Measurements from ENCODE around the gene CEP85L.

CEP85L gene

DNA sequence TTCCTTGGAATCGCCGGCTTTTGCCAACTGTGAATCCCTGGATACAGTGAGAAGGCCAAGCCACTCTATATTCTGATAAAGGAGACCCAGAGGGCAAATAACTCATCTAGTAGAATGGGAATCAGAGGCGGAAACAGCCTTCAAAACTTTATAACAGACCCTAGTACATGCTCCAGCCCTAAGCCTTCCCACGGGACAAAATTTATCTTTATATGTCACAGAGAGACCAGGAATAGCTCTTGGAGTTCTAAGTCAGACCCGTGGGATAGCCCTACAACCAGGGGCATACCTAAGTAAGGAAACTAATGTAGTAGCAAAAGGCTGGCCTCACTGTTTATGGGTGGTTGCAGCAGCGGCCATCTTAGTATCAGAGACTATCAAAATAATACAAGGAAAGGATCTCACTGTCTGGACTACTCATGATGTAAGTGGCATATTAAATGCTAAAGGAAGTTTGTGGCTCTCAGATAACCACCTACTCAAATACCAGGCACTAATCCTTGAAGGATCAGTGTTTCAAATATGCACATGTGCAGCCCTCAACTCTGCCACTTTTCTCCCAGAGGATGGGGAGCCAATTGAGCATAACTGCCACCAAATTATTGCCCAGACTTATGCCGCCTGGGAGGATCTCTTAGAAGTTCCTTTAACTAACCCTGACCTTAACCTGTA, 29.5 kb downstream of the CEP85L start:
- DNase-seq (ENCODE audit: low read depth in 2 of 2) = no peak

DNA sequence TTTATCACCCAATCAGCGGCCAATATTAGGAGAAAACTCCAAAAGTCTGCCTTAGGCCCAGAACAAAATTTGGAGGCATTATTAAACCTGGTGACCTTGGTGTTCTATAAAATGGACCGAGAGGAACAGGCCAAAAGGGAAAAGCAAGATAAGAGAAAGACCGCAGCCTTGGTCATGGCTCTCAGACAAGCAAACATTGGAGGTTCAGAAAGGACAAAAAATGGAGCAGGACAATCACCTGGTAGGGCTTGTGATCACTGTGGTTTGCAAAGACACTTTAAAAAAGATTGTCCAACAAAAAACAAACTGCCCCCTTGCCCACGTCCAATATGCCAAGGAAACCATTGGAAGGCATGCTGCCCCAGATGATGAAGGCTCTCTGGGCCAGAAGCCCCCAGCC, 31.2 kb downstream of the CEP85L start:
- DNase-seq (ENCODE audit: low read depth in 2 of 2) = no peak

DNA sequence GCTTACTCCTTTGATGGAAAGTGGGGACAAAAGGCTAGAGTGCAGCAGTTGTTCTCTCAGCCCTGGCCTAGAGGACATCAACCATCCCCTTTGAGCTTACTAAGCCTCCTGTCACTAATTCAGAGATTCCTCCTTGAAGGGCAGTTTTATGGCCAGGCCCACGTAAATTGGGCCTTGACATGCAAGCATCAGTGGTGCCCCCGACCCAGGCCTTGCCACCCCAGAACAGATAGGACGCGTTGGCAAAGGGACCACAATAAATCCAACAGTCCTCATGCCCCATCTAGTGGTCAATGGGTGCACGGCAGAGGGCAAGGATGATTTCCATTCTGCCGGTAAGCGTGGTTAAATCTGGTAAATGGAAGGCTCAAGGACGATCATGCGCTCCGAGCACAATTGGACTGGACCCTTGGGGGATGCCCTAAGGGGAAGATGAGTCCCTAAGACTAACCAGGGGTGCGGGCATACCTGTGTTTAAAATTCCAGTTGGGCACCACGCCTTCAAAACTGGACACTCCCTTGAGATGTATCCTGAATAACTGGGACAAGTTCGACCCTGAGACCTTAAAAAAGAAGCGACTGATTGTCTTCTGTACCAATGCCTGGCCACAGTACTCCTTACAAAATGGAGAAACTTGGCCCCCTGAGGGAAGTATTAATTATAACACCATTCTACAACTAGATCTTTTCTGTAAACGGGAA, 32.6 kb downstream of the CEP85L start:
- peak; percentile 49 to 64 for DNase-seq (ENCODE audit: low read depth in 2 of 2)

- DNase-seq (ENCODE audit: low read depth in 2 of 2) = no peak
Observed at GRCh38 chr6:118617417-118617816, 34.0 kb downstream of the CEP85L start.

DNA sequence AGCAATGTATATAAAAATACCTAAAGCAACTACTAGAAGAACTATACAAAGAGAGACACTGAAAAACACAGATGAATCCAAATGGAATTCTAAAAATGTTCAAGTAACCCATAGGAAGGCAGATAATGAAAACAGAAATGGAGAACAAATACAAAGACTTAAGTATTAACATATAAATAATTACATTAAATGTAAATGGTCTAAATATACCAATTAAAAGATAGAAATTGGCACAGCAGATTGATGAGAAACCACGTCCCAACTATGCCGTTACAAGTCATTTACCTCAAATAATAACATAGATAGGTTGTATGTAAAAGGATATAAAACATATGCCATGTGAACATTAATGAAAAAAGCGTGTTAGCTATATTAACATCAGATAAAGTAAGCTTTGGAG, 40.1 kb downstream of the CEP85L start:
- DNase-seq (ENCODE audit: low read depth in 2 of 2) = no peak

GRCh38 chr6:118606858-118607257, 44.5 kb downstream of the CEP85L start:
- DNase-seq (ENCODE audit: low read depth in 2 of 2) = no peak

DNA sequence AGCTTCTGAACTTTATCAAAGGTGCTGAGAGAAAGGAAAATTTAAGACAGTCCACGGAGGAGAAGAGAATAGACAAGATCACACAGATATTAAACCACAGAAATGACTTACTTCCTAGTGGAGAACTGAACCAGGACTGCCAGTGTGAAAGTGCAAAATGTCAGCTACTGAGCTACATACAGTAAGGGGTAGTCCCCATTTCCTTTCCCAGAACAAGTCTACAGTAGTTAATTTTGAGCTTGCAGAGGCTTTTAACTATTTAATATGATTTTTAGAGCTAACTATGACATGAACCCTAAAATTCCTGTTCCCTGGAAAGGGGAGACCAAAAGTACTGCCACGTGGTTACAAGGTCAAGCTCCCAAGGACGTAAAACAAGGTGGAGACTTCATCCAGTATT, 45.1 kb downstream of the CEP85L start:
- no peak for DNase-seq (ENCODE audit: low read depth in 2 of 2)

GRCh38 chr6:118603372-118603771, 48.0 kb downstream of the CEP85L start:
- DNase-seq (ENCODE audit: low read depth in 2 of 2) = no peak

DNA sequence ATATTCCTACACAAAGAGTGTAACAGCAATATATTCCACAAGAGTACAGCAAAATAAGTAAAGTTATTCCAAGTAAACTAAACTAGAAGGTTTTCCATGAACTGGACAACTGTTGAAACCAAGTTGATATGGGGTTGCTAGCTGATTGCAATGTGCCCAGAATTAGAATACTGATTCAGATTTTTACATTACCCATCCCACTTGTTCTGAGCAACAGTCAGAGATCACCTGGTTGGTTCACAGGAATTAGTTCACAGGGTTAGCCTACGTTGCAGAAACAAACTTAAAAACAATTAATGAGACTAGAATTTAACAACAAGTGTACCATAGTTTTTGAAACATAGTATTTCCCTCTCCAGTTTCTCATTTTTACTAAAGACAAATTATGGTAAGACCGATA, 49.1 kb downstream of the CEP85L start:
- no peak for DNase-seq (ENCODE audit: low read depth in 2 of 2)

GRCh38 chr6:118598324-118598723, 53.1 kb downstream of the CEP85L start:
- no peak for DNase-seq (ENCODE audit: low read depth in 2 of 2)

- no peak for DNase-seq (ENCODE audit: low read depth in 2 of 2)
Observed at GRCh38 chr6:118597636-118598035, 53.8 kb downstream of the CEP85L start.

DNA sequence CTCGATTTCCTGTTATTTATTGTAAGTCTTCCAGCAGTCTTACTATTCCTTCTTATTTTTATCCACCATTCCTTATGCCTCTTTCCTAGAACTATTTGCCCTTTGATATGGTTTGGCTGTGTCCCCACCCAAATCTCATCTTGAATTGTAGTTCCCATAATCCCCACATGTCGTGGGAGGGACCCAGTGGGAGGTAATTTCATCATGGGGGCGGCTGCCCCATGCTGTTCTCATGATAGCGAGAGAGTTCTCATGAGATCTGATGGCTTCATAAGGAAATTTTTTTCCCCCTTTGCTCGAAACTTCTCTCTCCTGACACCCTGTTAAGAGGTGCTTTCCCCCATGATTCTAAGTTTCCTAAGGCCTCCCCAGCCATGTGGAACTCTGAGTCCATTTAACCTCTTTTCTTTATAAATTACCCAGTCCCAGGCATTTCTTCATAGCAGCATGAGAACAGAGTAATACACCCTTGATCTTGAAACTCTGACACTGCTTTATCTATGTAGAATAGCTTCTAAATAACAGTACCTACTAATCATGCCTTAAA, 54.5 kb downstream of the CEP85L start:
- no peak for DNase-seq (ENCODE audit: low read depth in 2 of 2)

DNA sequence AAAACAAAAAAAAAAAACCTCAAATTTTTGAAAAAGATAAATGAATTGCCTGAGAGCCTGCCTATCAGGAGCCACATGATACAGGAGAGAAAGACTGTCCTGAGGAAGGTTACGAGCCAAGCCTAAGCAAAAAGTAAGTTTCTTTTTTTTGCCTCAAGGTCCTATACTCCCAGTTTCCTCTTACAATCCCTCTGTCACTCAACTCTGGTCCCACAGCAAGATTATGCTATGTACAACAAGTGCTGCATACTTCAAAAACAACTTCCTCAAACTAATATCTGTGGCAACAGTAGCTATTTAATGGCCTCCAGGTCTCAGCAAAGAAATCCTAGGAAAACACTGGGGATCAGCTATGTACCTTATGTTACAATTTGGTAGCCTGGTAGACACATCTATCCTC, 56.5 kb downstream of the CEP85L start:
- no peak for DNase-seq (ENCODE audit: low read depth in 2 of 2)

DNA sequence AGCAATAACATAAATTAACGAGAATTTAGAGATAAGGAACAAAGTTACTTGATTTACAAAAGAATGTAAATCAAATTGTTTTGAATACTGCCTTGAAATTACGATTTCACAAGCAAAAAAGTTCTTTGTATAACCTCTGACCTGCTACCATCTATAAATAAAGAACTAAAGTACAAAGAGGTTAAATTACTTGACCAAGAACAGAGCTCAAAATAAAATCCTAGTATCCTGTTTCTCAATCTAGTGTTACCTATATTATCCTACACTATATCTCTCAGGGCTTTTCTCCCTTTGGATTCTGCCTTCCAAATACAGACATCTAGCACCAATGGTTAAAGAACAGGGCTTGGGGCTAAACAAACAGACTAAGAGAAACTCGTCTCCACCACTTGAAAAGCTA, 59.5 kb downstream of the CEP85L start:
- no peak for DNase-seq (ENCODE audit: low read depth in 2 of 2)

DNA sequence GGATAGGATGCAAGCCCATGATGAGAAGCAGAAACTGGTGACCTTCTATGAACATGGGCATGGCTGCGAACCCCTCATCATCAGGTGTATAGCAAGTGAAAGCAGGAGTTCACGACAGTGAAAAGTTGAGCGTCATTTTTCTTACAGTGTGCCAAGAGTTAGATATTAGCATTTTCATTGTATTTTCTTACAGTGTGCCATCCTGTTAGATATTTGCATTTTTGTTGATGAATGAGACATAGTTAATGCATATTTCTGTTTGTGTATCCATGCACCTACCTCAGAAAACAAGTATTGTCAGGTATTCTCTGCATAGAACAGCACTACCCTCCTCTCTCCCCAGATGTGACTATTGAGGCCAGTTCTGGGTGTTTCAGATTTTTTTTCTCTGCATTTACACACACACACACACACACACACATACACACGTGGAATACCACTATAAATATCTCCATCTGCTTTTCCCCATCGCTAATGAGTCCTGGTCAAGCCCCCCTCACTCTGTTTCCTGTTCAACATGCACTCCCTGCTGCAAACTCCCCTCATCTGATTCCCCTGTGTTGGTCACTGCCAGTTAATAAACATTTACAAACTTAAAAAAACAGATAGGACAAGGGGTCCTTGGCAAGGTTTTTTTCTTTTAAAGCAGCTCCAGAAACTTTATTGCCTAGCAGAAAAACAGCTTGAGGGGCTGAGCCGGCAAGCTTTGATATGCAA, 61.6 kb downstream of the CEP85L start:
- DNase-seq (ENCODE audit: low read depth in 2 of 2) = no peak

GRCh38 chr6:118589186-118589585, 62.2 kb downstream of the CEP85L start:
- no peak for DNase-seq (ENCODE audit: low read depth in 2 of 2)

- no peak for DNase-seq (ENCODE audit: low read depth in 2 of 2)
Observed at GRCh38 chr6:118588626-118589025, 62.8 kb downstream of the CEP85L start.

DNA sequence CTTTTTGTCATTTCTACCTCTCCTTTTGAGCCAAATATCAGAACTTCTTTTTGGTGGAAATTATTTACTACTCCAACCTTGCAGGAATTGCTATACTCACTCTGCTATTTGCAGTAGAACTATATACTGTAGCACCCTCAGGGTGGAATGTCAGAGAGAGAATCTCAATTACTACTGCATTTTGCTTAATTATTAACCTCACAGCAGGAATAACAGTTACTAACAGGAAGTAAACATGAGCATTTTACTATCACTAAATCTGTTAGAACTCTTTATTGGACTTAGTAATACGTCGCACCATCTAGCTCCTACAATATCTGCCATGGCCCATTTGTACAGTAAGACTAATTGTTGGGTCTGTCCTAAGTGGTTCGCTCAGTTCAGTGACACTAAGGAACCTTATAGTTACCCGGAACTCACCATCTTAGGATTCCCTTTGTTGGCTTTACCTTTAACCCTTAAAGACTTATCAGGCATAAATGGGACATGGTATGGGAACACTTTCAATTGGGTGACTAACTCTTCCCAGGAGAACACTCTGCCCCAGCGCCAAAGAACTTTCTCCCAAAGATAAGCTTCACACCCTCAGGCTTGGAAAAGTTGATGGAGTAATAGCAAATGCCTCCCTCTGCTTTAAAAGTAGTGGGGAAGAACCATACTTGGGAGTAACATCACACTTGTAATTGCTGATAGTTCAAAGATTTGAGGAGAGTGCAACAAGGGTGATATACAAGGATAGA, 64.5 kb downstream of the CEP85L start:
- no peak for DNase-seq (ENCODE audit: low read depth in 2 of 2)

GRCh38 chr6:118584911-118585310, 66.5 kb downstream of the CEP85L start:
- DNase-seq (ENCODE audit: low read depth in 2 of 2) = no peak

DNA sequence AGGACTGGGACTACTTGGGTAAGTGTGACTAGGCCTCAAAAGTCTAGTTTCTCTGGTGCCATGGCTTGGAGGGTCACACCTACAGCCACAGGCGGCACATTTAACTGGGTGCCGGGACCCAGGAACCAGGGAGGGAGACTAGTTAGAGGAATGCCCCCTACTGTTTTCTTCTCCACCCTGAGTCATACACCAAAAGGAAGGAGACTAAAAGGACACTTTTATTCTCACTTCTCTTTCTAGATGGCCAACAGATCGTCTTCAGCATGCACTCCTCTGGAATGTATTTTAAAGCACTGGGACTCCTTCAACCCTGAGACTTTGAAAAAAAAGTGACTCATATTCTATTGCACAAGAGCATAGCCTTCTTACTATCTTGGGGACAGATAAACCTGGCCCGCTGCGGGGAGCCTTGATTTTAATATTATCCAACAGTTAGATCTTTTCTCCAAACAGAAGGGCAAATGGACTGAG, 69.9 kb downstream of the CEP85L start:
- no peak for DNase-seq (ENCODE audit: low read depth in 2 of 2)

DNA sequence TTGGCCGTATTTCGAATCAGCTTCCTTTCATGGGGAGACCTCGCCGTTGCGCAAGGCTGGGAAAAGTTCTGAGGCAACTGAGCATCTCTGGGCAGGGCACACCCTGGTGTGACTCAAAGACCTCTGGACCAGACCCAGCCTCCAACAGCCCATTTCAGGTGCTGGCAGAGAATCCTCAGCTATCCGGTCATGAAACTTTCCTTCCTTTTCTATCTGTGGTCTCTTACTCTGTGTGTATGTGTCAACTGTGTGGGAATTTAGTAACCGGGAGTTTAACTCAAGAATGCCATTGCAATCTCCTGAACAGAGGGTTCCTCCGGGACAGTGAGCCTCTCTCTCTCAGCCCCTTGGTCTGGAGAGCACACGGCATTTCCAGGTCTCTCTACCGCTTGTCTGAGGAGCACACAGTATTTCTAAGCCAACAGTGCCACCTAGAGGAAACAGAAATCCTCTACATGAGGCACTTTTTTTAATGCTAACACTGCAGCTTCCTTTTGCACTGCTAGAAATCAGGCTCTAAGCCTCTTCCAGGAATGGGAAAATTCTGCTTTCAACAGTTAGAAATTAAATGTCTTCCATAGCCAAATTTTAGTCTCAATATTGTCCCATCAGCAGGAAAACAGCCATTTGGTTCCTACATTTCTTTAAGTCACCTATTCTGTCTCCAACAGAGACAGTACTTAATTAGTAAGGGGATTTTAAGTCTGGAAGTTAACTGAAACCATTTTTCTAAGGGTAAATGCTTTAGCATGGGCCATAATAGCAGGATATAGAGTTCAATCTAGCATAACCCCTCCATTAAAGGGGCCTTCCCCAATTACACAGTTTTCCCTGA, 70.6 kb downstream of the CEP85L start:
- no peak for DNase-seq (ENCODE audit: low read depth in 2 of 2)
